SK-N-SH (cell line): ENCODE data around the gene ABL2.

Experiments
- TF ChIP-seq, protein P1 (sequence below): fragments of 200-600 bp; sonication (generic); IDR thresholded peaks from 2 replicates; pipeline ENCODE4 v1.6.1; 2017; ENCODE audit warnings: antibody characterized with exemption, mild to moderate bottlenecking, moderate library complexity
- TF ChIP-seq, protein P2 (sequence below): IDR thresholded peaks from 2 replicates; pipeline ENCODE4 v1.6.1; 2012; ENCODE audit warnings: mild to moderate bottlenecking, low read depth, low read length, moderate library complexity

DNA sequence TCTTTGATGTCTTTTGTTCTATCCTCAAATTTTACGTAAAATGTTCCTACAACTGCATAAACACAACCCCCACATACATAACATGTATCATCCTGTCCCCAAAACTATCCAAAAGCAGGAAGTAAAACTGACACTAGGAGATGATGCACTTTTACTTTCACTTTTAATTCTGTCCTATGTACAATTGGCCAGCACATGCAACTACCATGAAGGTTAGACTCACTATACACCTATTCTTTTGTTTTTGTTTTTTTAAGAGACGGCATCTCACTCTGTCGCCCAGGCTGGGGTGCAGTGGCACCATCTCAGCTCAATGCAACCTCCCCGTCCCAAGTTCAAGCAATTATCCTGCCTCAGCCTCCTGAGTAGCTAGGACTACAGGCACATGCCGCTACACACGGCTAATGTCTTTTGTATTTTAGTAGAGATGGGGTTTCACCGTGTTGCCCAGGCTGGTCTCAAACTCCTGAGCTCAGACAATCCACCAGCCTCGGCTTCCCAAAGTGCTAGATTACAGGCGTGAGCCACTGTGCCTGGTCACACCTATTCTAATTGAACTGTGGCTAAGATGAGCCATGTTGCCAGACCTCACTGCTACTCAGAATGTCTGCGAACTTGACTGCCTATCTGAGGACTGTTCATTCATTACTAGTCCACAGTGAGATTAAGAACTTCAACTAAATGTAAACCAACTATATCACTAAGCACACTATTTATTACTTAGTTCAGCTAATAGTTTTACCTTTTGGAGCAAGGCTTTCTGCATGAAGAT, 99.6 kb downstream of the ABL2 start:
- TF ChIP-seq, protein P1, sequence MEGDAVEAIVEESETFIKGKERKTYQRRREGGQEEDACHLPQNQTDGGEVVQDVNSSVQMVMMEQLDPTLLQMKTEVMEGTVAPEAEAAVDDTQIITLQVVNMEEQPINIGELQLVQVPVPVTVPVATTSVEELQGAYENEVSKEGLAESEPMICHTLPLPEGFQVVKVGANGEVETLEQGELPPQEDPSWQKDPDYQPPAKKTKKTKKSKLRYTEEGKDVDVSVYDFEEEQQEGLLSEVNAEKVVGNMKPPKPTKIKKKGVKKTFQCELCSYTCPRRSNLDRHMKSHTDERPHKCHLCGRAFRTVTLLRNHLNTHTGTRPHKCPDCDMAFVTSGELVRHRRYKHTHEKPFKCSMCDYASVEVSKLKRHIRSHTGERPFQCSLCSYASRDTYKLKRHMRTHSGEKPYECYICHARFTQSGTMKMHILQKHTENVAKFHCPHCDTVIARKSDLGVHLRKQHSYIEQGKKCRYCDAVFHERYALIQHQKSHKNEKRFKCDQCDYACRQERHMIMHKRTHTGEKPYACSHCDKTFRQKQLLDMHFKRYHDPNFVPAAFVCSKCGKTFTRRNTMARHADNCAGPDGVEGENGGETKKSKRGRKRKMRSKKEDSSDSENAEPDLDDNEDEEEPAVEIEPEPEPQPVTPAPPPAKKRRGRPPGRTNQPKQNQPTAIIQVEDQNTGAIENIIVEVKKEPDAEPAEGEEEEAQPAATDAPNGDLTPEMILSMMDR, result no peak
- TF ChIP-seq, protein P2, sequence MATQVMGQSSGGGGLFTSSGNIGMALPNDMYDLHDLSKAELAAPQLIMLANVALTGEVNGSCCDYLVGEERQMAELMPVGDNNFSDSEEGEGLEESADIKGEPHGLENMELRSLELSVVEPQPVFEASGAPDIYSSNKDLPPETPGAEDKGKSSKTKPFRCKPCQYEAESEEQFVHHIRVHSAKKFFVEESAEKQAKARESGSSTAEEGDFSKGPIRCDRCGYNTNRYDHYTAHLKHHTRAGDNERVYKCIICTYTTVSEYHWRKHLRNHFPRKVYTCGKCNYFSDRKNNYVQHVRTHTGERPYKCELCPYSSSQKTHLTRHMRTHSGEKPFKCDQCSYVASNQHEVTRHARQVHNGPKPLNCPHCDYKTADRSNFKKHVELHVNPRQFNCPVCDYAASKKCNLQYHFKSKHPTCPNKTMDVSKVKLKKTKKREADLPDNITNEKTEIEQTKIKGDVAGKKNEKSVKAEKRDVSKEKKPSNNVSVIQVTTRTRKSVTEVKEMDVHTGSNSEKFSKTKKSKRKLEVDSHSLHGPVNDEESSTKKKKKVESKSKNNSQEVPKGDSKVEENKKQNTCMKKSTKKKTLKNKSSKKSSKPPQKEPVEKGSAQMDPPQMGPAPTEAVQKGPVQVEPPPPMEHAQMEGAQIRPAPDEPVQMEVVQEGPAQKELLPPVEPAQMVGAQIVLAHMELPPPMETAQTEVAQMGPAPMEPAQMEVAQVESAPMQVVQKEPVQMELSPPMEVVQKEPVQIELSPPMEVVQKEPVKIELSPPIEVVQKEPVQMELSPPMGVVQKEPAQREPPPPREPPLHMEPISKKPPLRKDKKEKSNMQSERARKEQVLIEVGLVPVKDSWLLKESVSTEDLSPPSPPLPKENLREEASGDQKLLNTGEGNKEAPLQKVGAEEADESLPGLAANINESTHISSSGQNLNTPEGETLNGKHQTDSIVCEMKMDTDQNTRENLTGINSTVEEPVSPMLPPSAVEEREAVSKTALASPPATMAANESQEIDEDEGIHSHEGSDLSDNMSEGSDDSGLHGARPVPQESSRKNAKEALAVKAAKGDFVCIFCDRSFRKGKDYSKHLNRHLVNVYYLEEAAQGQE, result no peak
